Measurements from ENCODE around the gene UCK2. TPM values are rescaled to one million over a fixed set of nuclear protein-coding genes. Genes with fewer than 3 reads are reported as not detected.

UCK2 gene
- total RNA-seq, 1 donor from 2014 or later = 14.7 TPM

- ATAC-seq = no peak
- no peak for TF ChIP-seq CTCF (IDR thresholded peaks at IDR 0.05)
Observed at GRCh38 chr1:165861911-165862310, 34.5 kb downstream of the UCK2 start.

GRCh38 chr1:165862448-165862847 is 35.0 kb downstream of the UCK2 start:
- ATAC-seq (peak; percentile 51), DNase-seq (no peak)
- Histone ChIP-seq H3K27me3 (no peaks in the 10 kb centered on the region), H3K9me3 (no peaks in the 10 kb centered on the region), H3K27ac (no peak overlapping the region), H3K36me3 (no peaks in the 10 kb centered on the region), H3K4me1 (peaks cover 5% of the 10 kb centered on the region), H3K4me3 (no peak overlapping the region)
- intact Hi-C loops (cut with DNase I) = no loop called here
- no peak for TF ChIP-seq CTCF (IDR thresholded peaks at IDR 0.05)

More at GRCh38 chr1:165861911-165862310, 34.5 kb downstream of the UCK2 start:
- Histone ChIP-seq H3K27ac (no peak overlapping the region), H3K36me3 (no peaks in the 10 kb centered on the region), H3K4me3 (no peak overlapping the region), H3K27me3 (no peaks in the 10 kb centered on the region), H3K9me3 (no peaks in the 10 kb centered on the region), H3K4me1 (peaks cover 5% of the 10 kb centered on the region)
- DNase-seq = no peak
- intact Hi-C loops (cut with DNase I) = no loop called here

GRCh38 chr1:165863346-165863745 is 35.9 kb downstream of the UCK2 start:
- TF ChIP-seq CTCF (IDR thresholded peaks at IDR 0.05) = no peak
- Histone ChIP-seq H3K4me3 (no peak overlapping the region), H3K9me3 (no peaks in the 10 kb centered on the region), H3K36me3 (no peaks in the 10 kb centered on the region), H3K27ac (no peak overlapping the region), H3K27me3 (no peaks in the 10 kb centered on the region), H3K4me1 (peaks cover 5% of the 10 kb centered on the region)
- DNase-seq = no peak
- intact Hi-C loops (cut with DNase I) = no loop called here
- no peak for ATAC-seq

- H3K9me3 ChIP-seq = no peaks in the 10 kb centered on the region
- intact Hi-C loops (cut with DNase I) = no loop called here
- H3K4me3 ChIP-seq = no peak overlapping the region
- ATAC-seq = no peak
- no peak overlapping the region for H3K27ac ChIP-seq
- H3K36me3 ChIP-seq = no peaks in the 10 kb centered on the region
- H3K4me1 ChIP-seq = peaks cover 9% of the 10 kb centered on the region
- no peak for TF ChIP-seq CTCF (IDR thresholded peaks at IDR 0.05)
- no peaks in the 10 kb centered on the region for H3K27me3 ChIP-seq
- DNase-seq = no peak
Observed at GRCh38 chr1:165865633-165866340, 38.4 kb downstream of the UCK2 start.

- ATAC-seq (no peak), DNase-seq (no peak)
- intact Hi-C loops (cut with DNase I) = no loop called here
- Histone ChIP-seq H3K4me1 (peaks cover 13% of the 10 kb centered on the region), H3K36me3 (no peaks in the 10 kb centered on the region), H3K27me3 (no peaks in the 10 kb centered on the region), H3K27ac (no peak overlapping the region), H3K4me3 (no peak overlapping the region), H3K9me3 (no peaks in the 10 kb centered on the region)
- no peak for TF ChIP-seq CTCF (IDR thresholded peaks at IDR 0.05)
Observed at GRCh38 chr1:165869343-165869742, 41.9 kb downstream of the UCK2 start.

Measured in upper lobe of right lung (tissue), 1 donor.